Hepatocyte (in vitro differentiated cells): ENCODE measurements around the gene MOB3B.

Experiments
- EZH2 ChIP-seq: fragments of 200-600 bp; sonication (generic); IDR thresholded peaks from 2 replicates; pipeline ENCODE4 v1.6.1; 2016; ENCODE audit warnings: antibody characterized with exemption, mild to moderate bottlenecking, borderline replicate concordance
- EZH2phosphoT487 ChIP-seq: fragments of 200-600 bp; sonication (generic); IDR thresholded peaks from one replicate; pipeline ENCODE4 v1.6.1; 2018; ENCODE audit warnings: antibody characterized with exemption, mild to moderate bottlenecking, low read depth, moderate library complexity; ENCODE audit not compliant: unreplicated experiment, severe bottlenecking
- TF ChIP-seq, protein P1 (sequence below): fragments of 200-600 bp; sonication (generic); IDR thresholded peaks from 2 replicates; pipeline ENCODE4 v1.5.1; 2016; ENCODE audit warnings: antibody characterized with exemption, mild to moderate bottlenecking; ENCODE audit not compliant: poor library complexity

DNA sequence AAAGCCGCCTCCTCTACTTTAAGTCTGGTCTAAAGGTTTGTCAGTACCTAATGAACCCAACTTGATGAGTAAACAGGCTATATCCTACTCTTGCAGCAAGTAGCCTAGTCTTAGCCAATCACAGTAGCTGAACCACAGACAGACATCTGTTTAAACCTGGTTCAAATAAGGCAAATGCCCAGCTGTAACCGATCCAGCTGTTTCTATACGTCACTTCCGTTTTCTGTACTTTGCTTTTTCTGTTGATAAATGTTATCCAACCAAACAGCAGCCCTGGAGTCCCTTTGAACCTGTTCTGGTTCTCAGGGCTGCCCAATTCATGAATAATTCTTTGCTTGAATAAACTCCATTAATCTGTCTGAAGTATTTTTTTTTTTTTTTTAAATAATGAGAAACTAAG, 155.8 kb downstream of the MOB3B start:
- TF ChIP-seq, protein P1, sequence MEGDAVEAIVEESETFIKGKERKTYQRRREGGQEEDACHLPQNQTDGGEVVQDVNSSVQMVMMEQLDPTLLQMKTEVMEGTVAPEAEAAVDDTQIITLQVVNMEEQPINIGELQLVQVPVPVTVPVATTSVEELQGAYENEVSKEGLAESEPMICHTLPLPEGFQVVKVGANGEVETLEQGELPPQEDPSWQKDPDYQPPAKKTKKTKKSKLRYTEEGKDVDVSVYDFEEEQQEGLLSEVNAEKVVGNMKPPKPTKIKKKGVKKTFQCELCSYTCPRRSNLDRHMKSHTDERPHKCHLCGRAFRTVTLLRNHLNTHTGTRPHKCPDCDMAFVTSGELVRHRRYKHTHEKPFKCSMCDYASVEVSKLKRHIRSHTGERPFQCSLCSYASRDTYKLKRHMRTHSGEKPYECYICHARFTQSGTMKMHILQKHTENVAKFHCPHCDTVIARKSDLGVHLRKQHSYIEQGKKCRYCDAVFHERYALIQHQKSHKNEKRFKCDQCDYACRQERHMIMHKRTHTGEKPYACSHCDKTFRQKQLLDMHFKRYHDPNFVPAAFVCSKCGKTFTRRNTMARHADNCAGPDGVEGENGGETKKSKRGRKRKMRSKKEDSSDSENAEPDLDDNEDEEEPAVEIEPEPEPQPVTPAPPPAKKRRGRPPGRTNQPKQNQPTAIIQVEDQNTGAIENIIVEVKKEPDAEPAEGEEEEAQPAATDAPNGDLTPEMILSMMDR, result no peak
- TF ChIP-seq EZH2 (no peak), EZH2phosphoT487 (no peak)
